ENCODE measurements around the gene DNAH11.
A peak's percentile ranks its signal among the peaks of the same experiment; 100 is the strongest.
"Not testable (repeated sequence)": the region's sequence is repeated elsewhere in the genome, so short reads cannot be mapped to it uniquely, and the experiment has no call there.

DNAH11 gene

GRCh38 chr7:21893401-21893800 is 350.6 kb downstream of the DNAH11 start:
- DNase-seq: no peak

GRCh38 chr7:21898265-21898930 is 355.6 kb downstream of the DNAH11 start:
- peak; percentile 30 to 38 for DNase-seq

- no peak for DNase-seq
These were observed 359.4 kb downstream of the DNAH11 start for GRCh38 chr7:21902240-21902639.

- no peak for DNase-seq
These were observed 360.4 kb downstream of the DNAH11 start for GRCh38 chr7:21903020-21903786.

GRCh38 chr7:21908746-21909145 is 365.9 kb downstream of the DNAH11 start:
- no peak for DNase-seq

- no peak for DNase-seq
These were observed 367.4 kb downstream of the DNAH11 start for GRCh38 chr7:21910253-21910652.

GRCh38 chr7:21911341-21911875 is 368.6 kb downstream of the DNAH11 start:
- DNase-seq: no peak

- DNase-seq: no peak
These were observed 369.5 kb downstream of the DNAH11 start for GRCh38 chr7:21912305-21912704.

- no peak for DNase-seq
These were observed 370.3 kb downstream of the DNAH11 start for GRCh38 chr7:21912931-21913780.

- no peak for DNase-seq
These were observed 371.8 kb downstream of the DNAH11 start for GRCh38 chr7:21914671-21915070.

GRCh38 chr7:21915140-21915539 is 372.3 kb downstream of the DNAH11 start:
- no peak for DNase-seq

GRCh38 chr7:21916176-21916575 is 373.3 kb downstream of the DNAH11 start:
- DNase-seq: no peak

- DNase-seq: no peak
These were observed 373.8 kb downstream of the DNAH11 start for GRCh38 chr7:21916629-21917028.

GRCh38 chr7:21918216-21918615 is 375.4 kb downstream of the DNAH11 start:
- DNase-seq: no peak

GRCh38 chr7:21920936-21921335 is 378.1 kb downstream of the DNAH11 start:
- DNase-seq: no peak

GRCh38 chr7:21922605-21923004 is 379.8 kb downstream of the DNAH11 start:
- DNase-seq: no peak

GRCh38 chr7:21923658-21924057 is 380.8 kb downstream of the DNAH11 start:
- no peak for DNase-seq

GRCh38 chr7:21926448-21926847 is 383.6 kb downstream of the DNAH11 start:
- no peak for DNase-seq

- DNase-seq: no peak
These were observed 384.9 kb downstream of the DNAH11 start for GRCh38 chr7:21927693-21928092.

- not testable (repeated sequence) for DNase-seq
These were observed 390.5 kb downstream of the DNAH11 start for GRCh38 chr7:21933293-21933692.

- DNase-seq: no peak
These were observed 392.0 kb downstream of the DNAH11 start for GRCh38 chr7:21934808-21935207.

- DNase-seq: no peak
These were observed 395.6 kb downstream of the DNAH11 start for GRCh38 chr7:21938463-21938862.

- DNase-seq: no peak
These were observed 396.5 kb downstream of the DNAH11 start for GRCh38 chr7:21939136-21939857.

Measured in CD4-positive, alpha-beta T cell treated with Interleukin-1 beta for 1 hour (primary cell).